ENCODE measurements around the gene SUV39H1. TPM values are rescaled to one million over a fixed set of nuclear protein-coding genes. Genes with fewer than 3 reads are reported as not detected.
"Not testable (repeated sequence)": the region's sequence is repeated elsewhere in the genome, so short reads cannot be mapped to it uniquely, and the experiment has no call there.

Gene SUV39H1
- total RNA-seq, 1 donor from 2014 or later, result 3.0 TPM

GRCh38 chrX:48664156-48664555, 32.4 kb upstream of the SUV39H1 start:
- intact Hi-C loops (cut with DNase I), result no loop called here
- TF ChIP-seq, protein P1, sequence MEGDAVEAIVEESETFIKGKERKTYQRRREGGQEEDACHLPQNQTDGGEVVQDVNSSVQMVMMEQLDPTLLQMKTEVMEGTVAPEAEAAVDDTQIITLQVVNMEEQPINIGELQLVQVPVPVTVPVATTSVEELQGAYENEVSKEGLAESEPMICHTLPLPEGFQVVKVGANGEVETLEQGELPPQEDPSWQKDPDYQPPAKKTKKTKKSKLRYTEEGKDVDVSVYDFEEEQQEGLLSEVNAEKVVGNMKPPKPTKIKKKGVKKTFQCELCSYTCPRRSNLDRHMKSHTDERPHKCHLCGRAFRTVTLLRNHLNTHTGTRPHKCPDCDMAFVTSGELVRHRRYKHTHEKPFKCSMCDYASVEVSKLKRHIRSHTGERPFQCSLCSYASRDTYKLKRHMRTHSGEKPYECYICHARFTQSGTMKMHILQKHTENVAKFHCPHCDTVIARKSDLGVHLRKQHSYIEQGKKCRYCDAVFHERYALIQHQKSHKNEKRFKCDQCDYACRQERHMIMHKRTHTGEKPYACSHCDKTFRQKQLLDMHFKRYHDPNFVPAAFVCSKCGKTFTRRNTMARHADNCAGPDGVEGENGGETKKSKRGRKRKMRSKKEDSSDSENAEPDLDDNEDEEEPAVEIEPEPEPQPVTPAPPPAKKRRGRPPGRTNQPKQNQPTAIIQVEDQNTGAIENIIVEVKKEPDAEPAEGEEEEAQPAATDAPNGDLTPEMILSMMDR (IDR thresholded peaks at IDR 0.05), result no peak
- Histone ChIP-seq H3K4me3 (no peak overlapping the region), H3K9me3 (no peaks in the 10 kb centered on the region), H3K36me3 (no peaks in the 10 kb centered on the region), H3K27ac (no peak overlapping the region), H3K27me3 (no peaks in the 10 kb centered on the region), H3K4me1 (no peaks in the 10 kb centered on the region)
- ATAC-seq (no peak), DNase-seq (no peak)

DNA sequence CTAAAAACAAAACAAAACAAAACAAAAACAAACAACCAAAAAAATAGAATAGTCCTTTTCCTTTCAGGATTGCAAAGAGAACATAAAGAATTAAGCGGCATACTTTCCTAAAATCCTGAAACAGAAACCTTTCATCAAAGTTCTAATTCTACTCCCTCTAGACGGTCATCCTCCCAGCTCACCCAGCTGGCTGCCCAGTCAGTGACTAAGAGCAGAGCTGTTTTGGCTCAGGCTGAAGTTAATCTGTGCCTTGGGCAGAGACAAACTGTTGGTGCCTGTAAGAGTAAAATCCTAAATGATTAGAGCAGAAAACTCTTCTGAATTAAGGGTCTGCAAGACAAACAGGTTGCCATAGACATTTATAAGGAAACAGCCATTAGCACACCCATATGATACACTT, 30.5 kb upstream of the SUV39H1 start:
- no peak for ATAC-seq
- TF ChIP-seq, protein P1 (IDR thresholded peaks at IDR 0.05), result no peak
- intact Hi-C loops (cut with DNase I), result no loop called here
- no peak for DNase-seq
- Histone ChIP-seq H3K4me1 (no peaks in the 10 kb centered on the region), H3K4me3 (no peak overlapping the region), H3K9me3 (no peaks in the 10 kb centered on the region), H3K27ac (no peak overlapping the region), H3K27me3 (no peaks in the 10 kb centered on the region), H3K36me3 (no peaks in the 10 kb centered on the region)

GRCh38 chrX:48666649-48667048, 29.9 kb upstream of the SUV39H1 start:
- Histone ChIP-seq H3K9me3 (no peaks in the 10 kb centered on the region), H3K4me1 (no peaks in the 10 kb centered on the region), H3K27ac (no peak overlapping the region), H3K4me3 (no peak overlapping the region), H3K36me3 (no peaks in the 10 kb centered on the region), H3K27me3 (no peaks in the 10 kb centered on the region)
- TF ChIP-seq, protein P1 (IDR thresholded peaks at IDR 0.05), result no peak
- DNase-seq (no peak), ATAC-seq (no peak)
- intact Hi-C loops (cut with DNase I), result no loop called here

- peak; percentile 55 for ATAC-seq
- no peaks in the 10 kb centered on the region for H3K36me3 ChIP-seq
- no peaks in the 10 kb centered on the region for H3K27me3 ChIP-seq
- no peaks in the 10 kb centered on the region for H3K4me1 ChIP-seq
- no peak overlapping the region for H3K4me3 ChIP-seq
- intact Hi-C loops (cut with DNase I), result no loop called here
- DNase-seq, result no peak
- TF ChIP-seq, protein P1 (IDR thresholded peaks at IDR 0.05), result no peak
- H3K9me3 ChIP-seq, result no peaks in the 10 kb centered on the region
- no peak overlapping the region for H3K27ac ChIP-seq
Observed at GRCh38 chrX:48667509-48667908, 29.0 kb upstream of the SUV39H1 start.

DNA sequence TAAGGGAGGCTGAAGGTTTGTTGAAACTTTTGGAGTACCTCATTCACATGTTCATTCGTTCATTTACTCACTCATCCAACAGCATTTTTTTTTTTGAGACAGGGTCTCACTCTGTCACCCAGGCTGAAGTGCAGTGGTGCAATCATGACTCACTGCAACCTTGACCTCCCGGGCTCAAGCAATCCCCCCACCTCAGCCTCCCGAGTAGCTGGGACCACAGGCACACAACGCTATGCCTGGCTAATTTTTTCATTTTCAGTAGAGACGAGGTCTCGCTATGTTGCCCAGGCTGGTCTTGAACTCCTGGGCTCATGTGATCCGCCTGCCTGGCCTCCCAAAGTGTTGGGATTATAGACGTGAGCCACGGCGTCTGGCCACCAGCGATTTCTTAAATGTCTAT, 28.3 kb upstream of the SUV39H1 start:
- DNase-seq; H3K27ac ChIP-seq; intact Hi-C loops (cut with DNase I); H3K4me3 ChIP-seq; H3K27me3 ChIP-seq; H3K9me3 ChIP-seq; H3K4me1 ChIP-seq; ATAC-seq; H3K36me3 ChIP-seq: not testable (repeated sequence)

DNA sequence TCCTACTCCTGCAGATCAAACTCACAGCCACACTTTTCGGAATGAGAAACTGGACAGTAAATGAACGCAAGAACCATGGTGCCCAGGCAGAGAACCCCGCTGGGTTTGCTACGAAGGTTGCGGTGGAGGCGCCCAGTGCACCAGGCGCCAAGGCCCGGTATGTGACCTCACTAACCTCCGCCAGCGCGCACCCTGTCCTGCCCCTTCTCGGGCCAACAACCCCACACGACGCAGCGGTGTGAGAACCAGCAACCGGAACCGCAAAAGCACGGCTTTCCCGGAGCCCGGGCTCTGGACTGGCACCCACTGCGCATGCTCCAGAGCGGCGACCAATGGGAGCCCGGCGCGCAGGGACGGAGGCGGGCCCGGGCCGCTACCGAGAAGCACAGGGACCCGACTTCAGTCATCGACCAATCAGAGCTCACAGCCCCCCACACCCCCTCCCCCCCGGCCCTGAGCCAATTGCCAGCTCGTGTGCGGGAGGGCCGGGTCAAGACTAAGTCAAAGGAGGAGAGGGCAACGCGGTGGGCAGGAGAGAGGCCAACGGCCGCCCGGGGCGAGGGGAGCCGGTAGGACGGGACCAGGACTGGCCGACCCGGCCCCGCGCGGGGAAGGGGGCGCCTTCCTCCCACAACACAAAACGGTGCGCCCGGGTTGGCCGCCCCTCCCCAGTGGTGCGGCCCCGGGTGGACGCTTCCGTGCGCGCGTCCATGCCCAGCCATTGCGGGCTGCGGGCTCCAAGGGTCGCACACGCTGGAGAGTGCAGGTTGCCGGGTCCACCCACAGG, 20.2 kb upstream of the SUV39H1 start:
- H3K4me1 ChIP-seq, result peaks cover 10% of the 10 kb centered on the region
- no peaks in the 10 kb centered on the region for H3K9me3 ChIP-seq
- TF ChIP-seq, protein P1 (IDR thresholded peaks at IDR 0.05), result no peak
- ATAC-seq, result peak; percentile 99
- intact Hi-C loops (cut with DNase I), result no loop called here
- peak overlapping the region; percentile 85 for H3K27ac ChIP-seq
- H3K36me3 ChIP-seq, result no peaks in the 10 kb centered on the region
- DNase-seq, result peak; percentile 94
- H3K27me3 ChIP-seq, result no peaks in the 10 kb centered on the region
- H3K4me3 ChIP-seq, result peak overlapping the region; percentile 70

Measured in upper lobe of right lung (tissue), 1 donor.